ENCODE data around the gene BLNK. TPM values are rescaled to one million over a fixed set of nuclear protein-coding genes. Genes with fewer than 3 reads are reported as not detected.

Gene BLNK
- total and polyA plus RNA-seq, 3 donors from 2014 or later = 1.1 to 4.5 (median 1.5) TPM

GRCh38 chr10:96305019-96305418 lies 33.6 kb upstream of the BLNK start:
- intact Hi-C loops (cut with DNase I; ENCODE audit: low total_unique reads) = no loop called here
- TF ChIP-seq POLR2A (IDR thresholded peaks at IDR 0.05) (no peak), CTCF (IDR thresholded peaks at IDR 0.05) (no peak)
- H3K27ac ChIP-seq = no peak overlapping the region
- H3K4me1 ChIP-seq = no peaks in the 10 kb centered on the region
- WGBS, 2 donors = 85 to 91% methylated on average over 2 to 3 of the region's 3 CpGs
- H3K4me3 ChIP-seq = no peak overlapping the region
- H3K9me3 ChIP-seq = no peaks in the 10 kb centered on the region
- DNase-seq = no peak
- no peaks in the 10 kb centered on the region for H3K36me3 ChIP-seq (ENCODE audit: low read depth, missing control alignments)
- H3K27me3 ChIP-seq = no peaks in the 10 kb centered on the region

- TF ChIP-seq POLR2A (IDR thresholded peaks at IDR 0.05) (no peak), CTCF (IDR thresholded peaks at IDR 0.05) (no peak)
- Histone ChIP-seq H3K36me3 (ENCODE audit: low read depth, missing control alignments) (no peaks in the 10 kb centered on the region), H3K4me1 (no peaks in the 10 kb centered on the region), H3K9me3 (no peaks in the 10 kb centered on the region), H3K27ac (no peak within 1 kb of the TSS), H3K4me3 (no peak within 1 kb of the TSS), H3K27me3 (no peaks in the 10 kb centered on the region)
- WGBS, 2 donors = 82 to 85% methylated on average over 5 to 8 of the region's 8 CpGs
- no peak for DNase-seq
- intact Hi-C loops (cut with DNase I; ENCODE audit: low total_unique reads) = no loop called here
These were observed 32.9 kb upstream of the BLNK start, which contains the start of gene DNTT for GRCh38 chr10:96304230-96304629. TSS of gene DNTT (plus strand) at chr10:96304434. CDS start at chr10:96304498, 64 bp downstream.

- H3K27me3 ChIP-seq = no peaks in the 10 kb centered on the region
These were observed 30.2 kb upstream of the BLNK start for GRCh38 chr10:96301616-96302015.

GRCh38 chr10:96299383-96299782 lies 28.0 kb upstream of the BLNK start:
- 29 to 44% methylated on average over 5 of the region's 5 CpGs for whole genome bisulfite sequencing, 2 donors
- Histone ChIP-seq H3K27ac (no peak overlapping the region), H3K4me1 (no peaks in the 10 kb centered on the region), H3K36me3 (ENCODE audit: low read depth, missing control alignments) (no peaks in the 10 kb centered on the region), H3K27me3 (no peaks in the 10 kb centered on the region), H3K9me3 (no peaks in the 10 kb centered on the region), H3K4me3 (no peak overlapping the region)
- DNase-seq = no peak
- intact Hi-C loops (cut with DNase I; ENCODE audit: low total_unique reads) = no loop called here
- no peak for TF ChIP-seq POLR2A (IDR thresholded peaks at IDR 0.05)
- TF ChIP-seq CTCF (IDR thresholded peaks at IDR 0.05) = no peak

More at GRCh38 chr10:96301616-96302015, 30.2 kb upstream of the BLNK start:
- intact Hi-C loops (cut with DNase I; ENCODE audit: low total_unique reads) = no loop called here
- no peak overlapping the region for H3K4me3 ChIP-seq
- H3K4me1 ChIP-seq = no peaks in the 10 kb centered on the region
- no peaks in the 10 kb centered on the region for H3K36me3 ChIP-seq (ENCODE audit: low read depth, missing control alignments)
- H3K9me3 ChIP-seq = no peaks in the 10 kb centered on the region
- no peak for DNase-seq
- WGBS, 2 donors = 53 to 69% methylated on average over 1 of the region's 1 CpG
- TF ChIP-seq POLR2A (IDR thresholded peaks at IDR 0.05) (no peak), CTCF (IDR thresholded peaks at IDR 0.05) (no peak)
- no peak overlapping the region for H3K27ac ChIP-seq

- H3K27ac ChIP-seq = no peak overlapping the region
- WGBS, 2 donors = 81 to 84% methylated on average over 3 of the region's 3 CpGs
These were observed 27.0 kb upstream of the BLNK start for GRCh38 chr10:96298362-96298761.

More at GRCh38 chr10:96298362-96298761, 27.0 kb upstream of the BLNK start:
- Histone ChIP-seq H3K27me3 (no peaks in the 10 kb centered on the region), H3K4me3 (no peak overlapping the region), H3K9me3 (no peaks in the 10 kb centered on the region), H3K4me1 (no peaks in the 10 kb centered on the region), H3K36me3 (ENCODE audit: low read depth, missing control alignments) (no peaks in the 10 kb centered on the region)
- TF ChIP-seq POLR2A (IDR thresholded peaks at IDR 0.05) = no peak
- no peak for TF ChIP-seq CTCF (IDR thresholded peaks at IDR 0.05)
- DNase-seq = no peak
- intact Hi-C loops (cut with DNase I; ENCODE audit: low total_unique reads) = no loop called here
